Measurements from ENCODE around the gene SHKBP1. TPM values are rescaled to one million over a fixed set of nuclear protein-coding genes. Genes with fewer than 3 reads are reported as not detected.
A peak's percentile ranks its signal among the peaks of the same experiment; 100 is the strongest.

SHKBP1 gene
- total and polyA plus RNA-seq, 9 of the 15 experiments (the other 6 are each of a cell fraction or from before 2014, with no cell fraction given), result 1.2 to 58.1 (median 22.3) TPM

DNA sequence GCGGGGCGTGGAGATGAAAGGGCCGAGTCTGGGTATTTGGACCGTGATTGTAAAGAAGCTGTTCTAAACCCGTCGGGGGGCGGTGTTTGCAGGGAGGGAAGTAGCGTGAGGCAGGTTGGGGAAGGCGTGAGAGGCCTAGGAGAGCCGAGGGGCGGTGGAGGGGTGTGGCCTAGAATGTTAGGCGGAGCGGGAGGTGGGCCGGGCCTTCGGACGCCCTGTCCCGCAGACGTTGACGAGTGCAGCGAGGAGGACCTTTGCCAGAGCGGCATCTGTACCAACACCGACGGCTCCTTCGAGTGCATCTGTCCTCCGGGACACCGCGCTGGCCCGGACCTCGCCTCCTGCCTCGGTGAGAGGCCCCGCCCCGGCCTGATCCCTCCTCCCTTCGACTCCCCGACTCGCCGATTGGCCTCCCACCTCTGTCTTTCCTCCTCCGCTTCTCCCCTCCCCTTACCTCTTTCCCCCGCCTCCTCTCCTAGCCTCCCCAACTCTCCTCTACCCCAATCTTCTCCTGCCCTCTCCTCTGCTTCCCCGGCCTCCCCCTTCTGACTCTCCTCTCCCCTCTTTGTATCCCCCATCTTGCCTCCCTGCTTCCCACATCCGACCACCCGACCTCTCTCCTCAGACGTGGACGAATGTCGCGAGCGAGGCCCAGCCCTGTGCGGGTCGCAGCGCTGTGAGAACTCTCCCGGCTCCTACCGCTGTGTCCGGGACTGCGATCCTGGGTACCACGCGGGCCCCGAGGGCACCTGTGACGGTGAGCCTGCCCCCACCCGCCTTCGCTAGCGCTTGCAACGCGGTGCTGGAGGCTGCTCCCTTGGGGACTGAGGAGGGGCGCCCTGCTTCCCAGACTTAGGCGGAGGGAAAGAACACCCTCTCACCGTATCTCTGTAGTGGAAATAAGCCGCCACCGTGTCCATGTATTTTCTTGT lies 37.3 kb downstream of the SHKBP1 start:
- peak overlapping the region; percentile 74 to 94 for H3K9ac ChIP-seq (ENCODE audit: insufficient read depth in 1 of 2, low read depth in 2 of 2, low read length in 2 of 2)
- H3K9me3 ChIP-seq (replicated peaks; ENCODE audit: control insufficient read depth, insufficient read depth, low read depth, low read length), result no peaks in the 10 kb centered on the region
- no peaks in the 10 kb centered on the region for H3K27me3 ChIP-seq (ENCODE audit: control insufficient read depth in 2 of 2, insufficient read depth in 2 of 2, low read length in 2 of 2)
- H4K20me1 ChIP-seq (replicated peaks; ENCODE audit: control insufficient read depth, insufficient read depth, low read length), result 0 out of 2 replicates have a peak, but pooled peaks cover 4% of the 10 kb centered on the region
- FAIRE-seq (no peak), ATAC-seq (peak; percentile 81), DNase-seq (ENCODE audit: extremely low read depth in 1 of 4, low spot score in 3 of 4) (peak; percentile 76 to 92 (median 85))
- peak overlapping the region; percentile 92 for H3K4me2 ChIP-seq (ENCODE audit: insufficient read depth, low read length)
- no peaks in the 10 kb centered on the region for H3K9me1 ChIP-seq (ENCODE audit: control insufficient read depth, insufficient read depth, low read length)
- under 1% methylated on average over 33 of the region's 67 CpGs for WGBS (ENCODE audit: insufficient coverage, low coverage, missing lambda C conversion rate)
- peak overlapping the region; percentile 91 for H2AFZ ChIP-seq (ENCODE audit: low read depth, low read length)
- H3K4me1 ChIP-seq (replicated peaks in 1 of 2; ENCODE audit: control insufficient read depth in 2 of 2, insufficient read depth in 2 of 2, low read length in 2 of 2), result peaks cover 23 to 69% of the 10 kb centered on the region in 2 experiments
- in situ Hi-C loops (cut with MboI), result no loop called here
- ChIA-PET POLR2A (interaction anchor here (0.6 to 1.6 kb wide), 11 partner anchors 9 to 165 kb away, joined by 3 to 9 read pairs (median 4); partner anchors contain the start of gene RAB4B), CTCF (ENCODE audit: low intra/inter-chr PET ratio) (interaction anchor here (0.9 kb wide), 1 partner anchor 21 kb away, joined by 8 read pairs; no protein-coding TSS in a partner anchor)
- H3K79me2 ChIP-seq (ENCODE audit: control insufficient read depth, insufficient read depth, low read length), result peaks cover 4% of the 10 kb centered on the region; the same call in 2 of the 3 replicates
- peak overlapping the region; percentile 61 for H3K4me3 ChIP-seq
- intact Hi-C loops (cut with micrococcal nuclease), result no loop called here
- BruUV-seq (replicated peaks), result TSS peak; percentile 38
- peak overlapping the region; percentile 71 for H3K27ac ChIP-seq (ENCODE audit: extremely low read depth, low read depth, low read length)
- H3K36me3 ChIP-seq (ENCODE audit: control insufficient read depth, insufficient read depth, low read length), result peaks cover 37% of the 10 kb centered on the region; the same call in 2 of the 3 replicates
- no peak for TF ChIP-seq RBM25 (IDR thresholded peaks at IDR 0.05; ENCODE audit: low read depth, low read length, severe bottlenecking)
- TF ChIP-seq CBX1 (IDR thresholded peaks at IDR 0.05; ENCODE audit: low read depth), result no peak
- TF ChIP-seq DDX20 (tag; IDR thresholded peaks at IDR 0.05; ENCODE audit: low read depth), result no peak
- TF ChIP-seq OTX1 (CRISPR knock-in tag; IDR thresholded peaks at IDR 0.05), result peak; percentile 72
- TF ChIP-seq ZSCAN32 (CRISPR knock-in tag; IDR thresholded peaks at IDR 0.05), result no peak
- no peak for TF ChIP-seq KLF16 (IDR thresholded peaks at IDR 0.05)
- TF ChIP-seq TAL1 (IDR thresholded peaks at IDR 0.05), result 0 out of 2 replicates have a peak, but pooled peaks have one; percentile 5
- no peak for TF ChIP-seq HNRNPH1 (optimal IDR thresholded peaks at IDR 0.05; ENCODE audit: low read depth, low read length)
- TF ChIP-seq KDM2B (CRISPR knock-in tag; IDR thresholded peaks at IDR 0.05), result peak; percentile 41; the same call in 1 of the 2 replicates
- no peak for TF ChIP-seq ZNF347 (CRISPR knock-in tag; IDR thresholded peaks at IDR 0.05; ENCODE audit: low read depth)
- no peak for TF ChIP-seq ZNF696 (CRISPR knock-in tag; conservative IDR thresholded peaks at IDR 0.05)
- TF ChIP-seq CBX8 (IDR thresholded peaks at IDR 0.05; ENCODE audit: borderline replicate concordance, extremely low read depth, low read depth, low read length, poor library complexity, severe bottlenecking), result no peak
- TF ChIP-seq, protein P1, sequence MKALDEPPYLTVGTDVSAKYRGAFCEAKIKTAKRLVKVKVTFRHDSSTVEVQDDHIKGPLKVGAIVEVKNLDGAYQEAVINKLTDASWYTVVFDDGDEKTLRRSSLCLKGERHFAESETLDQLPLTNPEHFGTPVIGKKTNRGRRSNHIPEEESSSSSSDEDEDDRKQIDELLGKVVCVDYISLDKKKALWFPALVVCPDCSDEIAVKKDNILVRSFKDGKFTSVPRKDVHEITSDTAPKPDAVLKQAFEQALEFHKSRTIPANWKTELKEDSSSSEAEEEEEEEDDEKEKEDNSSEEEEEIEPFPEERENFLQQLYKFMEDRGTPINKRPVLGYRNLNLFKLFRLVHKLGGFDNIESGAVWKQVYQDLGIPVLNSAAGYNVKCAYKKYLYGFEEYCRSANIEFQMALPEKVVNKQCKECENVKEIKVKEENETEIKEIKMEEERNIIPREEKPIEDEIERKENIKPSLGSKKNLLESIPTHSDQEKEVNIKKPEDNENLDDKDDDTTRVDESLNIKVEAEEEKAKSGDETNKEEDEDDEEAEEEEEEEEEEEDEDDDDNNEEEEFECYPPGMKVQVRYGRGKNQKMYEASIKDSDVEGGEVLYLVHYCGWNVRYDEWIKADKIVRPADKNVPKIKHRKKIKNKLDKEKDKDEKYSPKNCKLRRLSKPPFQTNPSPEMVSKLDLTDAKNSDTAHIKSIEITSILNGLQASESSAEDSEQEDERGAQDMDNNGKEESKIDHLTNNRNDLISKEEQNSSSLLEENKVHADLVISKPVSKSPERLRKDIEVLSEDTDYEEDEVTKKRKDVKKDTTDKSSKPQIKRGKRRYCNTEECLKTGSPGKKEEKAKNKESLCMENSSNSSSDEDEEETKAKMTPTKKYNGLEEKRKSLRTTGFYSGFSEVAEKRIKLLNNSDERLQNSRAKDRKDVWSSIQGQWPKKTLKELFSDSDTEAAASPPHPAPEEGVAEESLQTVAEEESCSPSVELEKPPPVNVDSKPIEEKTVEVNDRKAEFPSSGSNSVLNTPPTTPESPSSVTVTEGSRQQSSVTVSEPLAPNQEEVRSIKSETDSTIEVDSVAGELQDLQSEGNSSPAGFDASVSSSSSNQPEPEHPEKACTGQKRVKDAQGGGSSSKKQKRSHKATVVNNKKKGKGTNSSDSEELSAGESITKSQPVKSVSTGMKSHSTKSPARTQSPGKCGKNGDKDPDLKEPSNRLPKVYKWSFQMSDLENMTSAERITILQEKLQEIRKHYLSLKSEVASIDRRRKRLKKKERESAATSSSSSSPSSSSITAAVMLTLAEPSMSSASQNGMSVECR (CRISPR knock-in tag; IDR thresholded peaks at IDR 0.05), result no peak
- no peak for TF ChIP-seq DACH1 (IDR thresholded peaks at IDR 0.05; ENCODE audit: partially characterized antibody)
- TF ChIP-seq, protein P2, sequence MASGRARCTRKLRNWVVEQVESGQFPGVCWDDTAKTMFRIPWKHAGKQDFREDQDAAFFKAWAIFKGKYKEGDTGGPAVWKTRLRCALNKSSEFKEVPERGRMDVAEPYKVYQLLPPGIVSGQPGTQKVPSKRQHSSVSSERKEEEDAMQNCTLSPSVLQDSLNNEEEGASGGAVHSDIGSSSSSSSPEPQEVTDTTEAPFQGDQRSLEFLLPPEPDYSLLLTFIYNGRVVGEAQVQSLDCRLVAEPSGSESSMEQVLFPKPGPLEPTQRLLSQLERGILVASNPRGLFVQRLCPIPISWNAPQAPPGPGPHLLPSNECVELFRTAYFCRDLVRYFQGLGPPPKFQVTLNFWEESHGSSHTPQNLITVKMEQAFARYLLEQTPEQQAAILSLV (tag; IDR thresholded peaks at IDR 0.05), result no peak

Data from K562 (cell line).